Panc1 (cell line): ENCODE measurements around the gene CORIN. TPM values are rescaled to one million over a fixed set of nuclear protein-coding genes. Genes with fewer than 3 reads are reported as not detected.

Experiments used
- ATAC-seq: fragments of 200-7000 bp; cut with Tn5 transposase; 2 replicates; pipeline ENCODE4 v1.9.1; 2020; ENCODE audit warnings: mild to moderate bottlenecking, moderate library complexity
- BruUV-seq: library from RNA; stranded (reverse); fragments of 400-500 nt; replicated peaks from 2 replicates; lab custom pipeline; 2021; lab: Mats Ljungman, UMichigan
- CTCF ChIA-PET: fragments of 300-600 bp; sonication (Branson Sonifier 250); formaldehyde crosslinking; loops from one replicate; lab custom pipeline; 2022; ENCODE audit warnings: antibody characterized with exemption; lab: Charles Lee
- POLR2A ChIA-PET: fragments of 300-600 bp; sonication (Branson Sonifier 250); formaldehyde crosslinking; loops from one replicate; lab custom pipeline; 2022; ENCODE audit warnings: antibody characterized with exemption; lab: Charles Lee
- DNase-seq: peaks from one replicate; pipeline ENCODE4 v3.0.0-alpha.2; 2010; ENCODE audit warnings: low read depth, low spot score
- H3K27ac ChIP-seq: 2 replicates; pipeline ENCODE4 v1.5.1; 2011; ENCODE audit warnings: mild to moderate bottlenecking, low read length, inconsistent platforms
- H3K27me3 ChIP-seq: fragments of 200-500 bp; sonication (Bioruptor generic); 2 replicates; pipeline ENCODE4 v1.6.0; 2014; ENCODE audit warnings: low read length, inconsistent platforms; ENCODE audit not compliant: control insufficient read depth, insufficient read depth
- H3K36me3 ChIP-seq: fragments of 200-500 bp; sonication (Bioruptor generic); 2 replicates; pipeline ENCODE4 v1.5.1; 2014; ENCODE audit warnings: inconsistent platforms, mild to moderate bottlenecking, low read length, moderate library complexity; ENCODE audit not compliant: control insufficient read depth, insufficient read depth
- H3K4me1 ChIP-seq: 2 replicates; pipeline ENCODE4 v1.5.1; 2011; ENCODE audit warnings: inconsistent platforms, mild to moderate bottlenecking, low read length, moderate library complexity; ENCODE audit not compliant: control insufficient read depth, insufficient read depth
- H3K4me3 ChIP-seq, 2 experiments: 2 replicates each; pipeline ENCODE4 v1.5.1; 2011 to 2012; ENCODE audit warnings: low read depth in 2 of 2, low read length in 2 of 2, mild to moderate bottlenecking in 2 of 2, inconsistent platforms in 1 of 2, moderate library complexity in 1 of 2
- H3K9me3 ChIP-seq: fragments of 200-500 bp; sonication (Bioruptor generic); 2 replicates; pipeline ENCODE4 v1.5.1; 2014; ENCODE audit warnings: low read depth, mild to moderate bottlenecking, inconsistent platforms, low read length, moderate library complexity; ENCODE audit not compliant: control insufficient read depth, insufficient read depth
- CTCF ChIP-seq: fragments of 450-650 bp; IDR thresholded peaks from 2 replicates; pipeline ENCODE4 v1.5.1; 2017; ENCODE audit warnings: mild to moderate bottlenecking
- POLR2AphosphoS5 ChIP-seq: IDR thresholded peaks from 2 replicates; pipeline ENCODE4 v1.6.1; 2012; ENCODE audit warnings: mild to moderate bottlenecking, low read depth, low read length, moderate library complexity
- REST ChIP-seq, 2 experiments: IDR thresholded peaks; 2 replicates each; pipeline ENCODE4 v1.6.1; 2011 to 2012; ENCODE audit warnings: low read depth in 2 of 2, control low read depth in 1 of 2, low read length in 1 of 2, mild to moderate bottlenecking in 1 of 2, moderate library complexity in 1 of 2; ENCODE audit not compliant: insufficient read depth in 1 of 2
- SIN3A ChIP-seq: IDR thresholded peaks from 2 replicates; pipeline ENCODE4 v1.6.1; 2012; ENCODE audit warnings: low read depth, mild to moderate bottlenecking, low read length, moderate library complexity, borderline replicate concordance; ENCODE audit not compliant: insufficient read depth
- TCF7L2 ChIP-seq: IDR thresholded peaks from 2 replicates; pipeline ENCODE4 v1.6.1; 2011; ENCODE audit warnings: mild to moderate bottlenecking, low read depth, low read length, inconsistent platforms
- in situ Hi-C: cut with HindIII; loops from 2 replicates; pipeline ENCODE4 v1.10.0; 2016; ENCODE audit warnings: low sequenced_read_pairs, low pct_unique_long_range_greater_than_20kb
- intact Hi-C: fragments of 100-400 bp; cut with micrococcal nuclease; formaldehyde crosslinking; loops from one replicate; pipeline ENCODE4 v1.10.0; 2022; ENCODE audit not compliant: unreplicated experiment
- total RNA-seq: library from RNA; stranded (reverse); gene quantifications from one replicate; pipeline ENCODE4 v1.2.1, GENCODE V29; 2021; ENCODE audit not compliant: unreplicated experiment

The CORIN gene
- total RNA-seq, 1 experiment from 2014 or later: not detected

- Histone ChIP-seq H3K27ac (no peak overlapping the region), H3K9me3 (no peaks in the 10 kb centered on the region), H3K4me1 (no peaks in the 10 kb centered on the region), H3K27me3 (no peaks in the 10 kb centered on the region), H3K4me3 (no peak overlapping the region), H3K36me3 (no peaks in the 10 kb centered on the region)
- no TSS peak for BruUV-seq
- in situ Hi-C loops: no loop called here
- ATAC-seq: no peak
- ChIA-PET CTCF (no interaction called here), POLR2A (no interaction called here)
- intact Hi-C loops: no loop called here
- TF ChIP-seq REST (IDR thresholded peaks at IDR 0.05; ENCODE audit: insufficient read depth in 1 of 2, low read depth in 2 of 2, low read length in 1 of 2) (no peak), POLR2AphosphoS5 (no peak), SIN3A (no peak)
- DNase-seq: no peak
Measured at GRCh38 chr4:47791965-47792364, 45.9 kb downstream of the CORIN start.

- ATAC-seq: no peak
- Histone ChIP-seq H3K9me3 (no peaks in the 10 kb centered on the region), H3K4me3 (no peak overlapping the region), H3K27ac (no peak overlapping the region), H3K36me3 (no peaks in the 10 kb centered on the region), H3K27me3 (no peaks in the 10 kb centered on the region), H3K4me1 (no peaks in the 10 kb centered on the region)
- no peak for DNase-seq
- BruUV-seq: no TSS peak
- no peak for TF ChIP-seq CTCF
- TF ChIP-seq POLR2AphosphoS5: no peak
- no peak for TF ChIP-seq REST (IDR thresholded peaks at IDR 0.05; ENCODE audit: insufficient read depth in 1 of 2, low read depth in 2 of 2, low read length in 1 of 2)
- TF ChIP-seq SIN3A: no peak
- TF ChIP-seq TCF7L2: no peak
- POLR2A ChIA-PET: no interaction called here
- intact Hi-C loops: no loop called here
- in situ Hi-C loops: no loop called here
- CTCF ChIA-PET: no interaction called here
Measured at GRCh38 chr4:47790105-47790504, 47.8 kb downstream of the CORIN start.
